HG03175 (cell line): Measurements from ENCODE around the gene ROBO3.

Experiments used
- ATAC-seq: cut with Tn5 transposase; IDR thresholded peaks from one replicate; pipeline ENCODE4 v1.9.1; 2021; ENCODE audit warnings: mild to moderate bottlenecking, moderate library complexity; ENCODE audit not compliant: unreplicated experiment

ROBO3 gene

DNA sequence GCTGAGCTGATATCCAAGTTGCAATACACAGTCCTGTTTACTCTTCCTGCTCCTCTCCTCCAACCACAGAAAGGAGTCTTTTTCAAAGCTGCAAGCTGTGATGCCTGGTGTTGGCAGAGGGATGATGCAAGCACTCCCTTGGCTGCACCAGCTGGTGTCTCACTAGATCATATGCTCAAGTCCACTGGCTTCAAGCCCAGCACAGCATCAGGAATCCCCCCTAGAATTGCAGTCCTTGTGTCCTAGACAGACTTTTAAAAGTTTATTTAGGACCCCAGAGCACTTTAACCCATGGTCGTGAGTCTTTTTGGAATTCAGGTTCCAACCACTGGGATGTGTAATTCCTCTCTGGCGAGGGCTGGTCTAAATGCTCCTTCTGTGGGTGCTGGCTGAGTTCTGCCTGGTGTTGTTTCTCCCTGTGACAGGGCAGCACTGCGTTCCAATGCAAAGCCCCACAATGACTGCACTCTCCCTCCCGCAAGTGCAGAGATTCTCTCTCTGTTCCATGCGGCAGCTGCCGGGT, 51.9 kb downstream of the ROBO3 start:
- ATAC-seq, result no peak

DNA sequence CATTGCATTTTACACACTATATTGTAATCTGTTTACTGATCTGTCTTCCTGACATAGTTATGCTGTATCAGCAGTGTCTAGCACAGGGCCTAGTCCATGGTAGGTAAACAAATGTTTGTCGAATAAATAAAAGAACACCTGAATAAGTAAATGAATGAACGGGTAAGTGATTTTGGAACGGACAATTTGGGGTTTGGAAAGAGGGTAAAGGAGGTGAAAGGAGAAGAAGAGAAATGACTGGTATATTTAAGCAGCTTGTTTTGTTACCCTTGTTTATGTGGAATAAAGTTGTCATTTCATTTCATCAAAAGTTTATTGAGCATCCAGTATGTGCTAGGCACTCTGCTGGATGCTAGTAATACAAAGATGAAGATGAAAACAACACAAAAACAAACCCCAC, 53.7 kb downstream of the ROBO3 start, which contains the start of gene HEPN1:
TSS of gene HEPN1 (plus strand) at position 301 of the 400 bp plus-strand sequence.
- no peak for ATAC-seq

DNA sequence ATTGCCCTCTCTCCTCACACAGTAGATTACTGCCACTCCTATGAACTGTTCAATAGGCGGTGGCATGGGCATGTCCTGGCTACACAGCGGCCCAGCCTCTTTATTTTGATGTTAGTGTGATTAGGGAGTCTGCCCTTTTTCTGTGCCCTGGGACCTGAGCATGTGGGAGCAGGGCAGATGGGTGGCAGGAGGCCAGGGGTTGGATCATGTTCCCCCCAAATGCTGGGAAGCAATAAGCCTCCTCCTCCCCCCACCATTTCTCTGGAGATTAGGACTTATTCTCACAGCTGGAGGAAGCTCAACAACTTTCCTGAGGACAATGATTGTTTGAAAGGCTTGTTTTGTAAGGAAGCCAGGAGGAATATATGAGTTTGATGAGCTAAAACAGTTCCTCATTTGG, 54.7 kb downstream of the ROBO3 start:
- no peak for ATAC-seq

DNA sequence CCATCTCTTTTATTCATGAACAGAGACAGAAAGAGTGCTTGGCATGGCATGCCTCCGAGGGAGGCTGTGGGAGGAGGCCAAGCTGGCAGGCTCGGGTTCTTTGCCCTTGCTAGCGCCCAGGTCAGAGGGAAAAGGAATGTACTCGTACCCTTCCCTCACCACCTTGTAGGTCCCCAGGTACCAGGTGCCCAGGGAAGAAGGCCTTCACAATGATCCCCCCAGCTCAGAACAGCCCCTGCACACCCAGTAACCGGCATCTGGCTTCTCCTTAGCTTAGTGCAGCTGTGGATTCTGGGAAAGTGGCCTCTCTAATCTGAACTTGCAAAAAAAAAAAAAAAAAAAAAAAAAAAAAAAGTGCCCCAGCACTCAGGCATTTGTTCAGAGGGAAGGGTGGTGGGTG, 55.1 kb downstream of the ROBO3 start:
- no peak for ATAC-seq

DNA sequence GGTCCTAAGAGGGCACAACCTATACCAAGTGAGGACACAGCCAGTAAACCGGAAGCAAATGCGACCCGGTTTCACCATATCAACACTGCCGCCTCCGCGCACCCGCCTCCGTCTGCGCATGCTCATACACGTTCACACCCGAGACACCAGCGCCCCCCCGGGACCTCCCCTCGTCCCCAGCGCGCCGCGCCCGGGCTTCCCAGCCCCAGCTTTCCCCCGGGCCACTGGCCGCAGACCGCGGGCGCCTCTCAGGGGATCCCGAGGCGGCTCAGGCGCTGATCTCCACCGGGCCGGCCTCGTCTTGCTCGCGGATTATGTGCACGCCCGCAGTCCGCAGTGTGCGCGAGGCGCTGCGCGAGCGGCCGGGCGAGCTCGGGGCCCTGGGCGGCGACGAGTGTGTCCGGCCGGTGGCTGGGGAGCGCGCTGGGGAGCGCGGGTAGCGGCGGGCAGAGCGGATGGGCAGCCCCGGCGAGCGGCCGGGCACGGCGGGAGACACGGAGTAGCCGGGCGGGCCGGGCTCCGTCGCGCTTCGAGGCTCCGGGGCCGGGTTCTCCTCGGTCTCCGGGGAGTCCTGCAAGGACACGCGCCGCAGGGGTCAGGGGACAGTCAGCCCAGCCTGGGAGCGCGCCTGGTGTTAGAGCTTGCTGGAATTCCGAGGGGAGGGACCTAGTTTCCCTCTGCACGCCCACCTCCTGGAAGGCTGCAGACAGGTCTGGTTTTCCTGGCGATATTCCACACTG, 55.8 kb downstream of the ROBO3 start:
- ATAC-seq, result peak; percentile 62

DNA sequence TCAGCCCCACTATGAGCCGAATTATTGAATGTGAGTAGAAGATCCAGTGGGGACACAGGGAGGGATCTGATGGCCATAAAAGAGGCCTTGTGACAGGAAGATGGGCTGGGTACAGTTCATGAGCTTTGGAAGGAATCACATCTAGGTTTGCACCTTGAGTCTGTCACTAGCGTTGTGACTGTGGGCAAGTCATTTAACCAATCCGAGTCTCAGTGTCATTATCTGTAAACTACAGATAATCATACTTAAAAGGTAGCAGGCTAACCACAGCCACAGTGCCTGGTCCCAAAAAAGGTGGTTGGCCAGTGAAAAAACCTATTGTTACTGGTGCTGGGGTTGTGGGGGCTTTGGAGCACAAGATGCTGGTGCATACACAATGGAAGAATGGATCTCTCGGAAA, 57.6 kb downstream of the ROBO3 start:
- no peak for ATAC-seq

DNA sequence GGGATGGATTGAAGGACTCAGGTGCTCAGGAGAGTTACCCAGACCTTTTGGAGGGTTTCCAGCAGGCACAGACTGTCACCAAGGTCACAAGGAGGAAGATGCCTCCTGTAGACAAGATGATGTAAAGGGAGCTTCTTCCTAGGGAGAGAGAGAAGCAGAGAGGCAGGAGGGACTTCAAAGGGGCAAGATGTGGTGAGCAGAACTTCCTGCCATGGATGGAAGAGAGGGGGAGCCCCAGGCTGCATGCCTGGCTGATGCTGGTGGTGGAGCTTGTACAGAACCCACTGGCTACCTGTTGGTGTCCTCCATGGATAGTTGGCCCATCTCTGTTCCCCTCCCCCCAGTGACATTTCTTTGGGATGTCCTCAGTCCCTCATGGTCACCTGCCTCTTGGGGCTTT, 58.1 kb downstream of the ROBO3 start:
- ATAC-seq, result no peak

DNA sequence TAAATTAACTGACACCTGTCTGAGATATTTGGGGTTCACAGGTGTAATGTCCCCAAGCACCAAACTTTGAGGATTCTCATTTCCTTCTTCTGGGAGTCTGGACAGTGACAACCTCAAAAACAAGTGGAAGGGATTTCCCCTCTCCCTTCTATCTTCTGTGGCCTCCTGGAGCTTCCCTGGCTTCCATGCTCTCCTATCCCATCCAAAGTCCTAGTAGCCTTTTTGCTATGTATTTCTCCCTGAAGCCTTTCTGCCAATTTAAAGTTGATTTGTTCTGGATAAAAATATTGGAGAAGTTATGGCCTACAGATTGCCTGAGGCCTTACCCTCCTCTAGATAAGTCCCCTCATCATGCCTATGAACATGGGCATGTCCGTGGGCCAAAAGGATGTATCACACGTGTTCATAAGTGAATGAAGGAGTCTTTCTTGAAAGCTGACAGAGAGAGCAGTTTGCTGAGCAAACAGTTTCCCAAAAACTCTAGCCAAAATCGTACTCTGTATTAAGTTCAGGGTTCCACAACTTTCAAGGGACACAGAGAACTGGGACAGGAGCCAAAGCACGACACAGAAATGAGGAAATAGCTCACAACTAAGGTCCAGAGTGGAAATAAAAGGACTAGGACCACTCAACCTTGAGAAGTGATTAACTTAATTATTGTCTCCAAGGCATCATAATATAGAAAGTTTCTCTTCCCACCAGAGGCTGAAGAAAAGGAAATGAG, 63.9 kb downstream of the ROBO3 start:
- no peak for ATAC-seq

DNA sequence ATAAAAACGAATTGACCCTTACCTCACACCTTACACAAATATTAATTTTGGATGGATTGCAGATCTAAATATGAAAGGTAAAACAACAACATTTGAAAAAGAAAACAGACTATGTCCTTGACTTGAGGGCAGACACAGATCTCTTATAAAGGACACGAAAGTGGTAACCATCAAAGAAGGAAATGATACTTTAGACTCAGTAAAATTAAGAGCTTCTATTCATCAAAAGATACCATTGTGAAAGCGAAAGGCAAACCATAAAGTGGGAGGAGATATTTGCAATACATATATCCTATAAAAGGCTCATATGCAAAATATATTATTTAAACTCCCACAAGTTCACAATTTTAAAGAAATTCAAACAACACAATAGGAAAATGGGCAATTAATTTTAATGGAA, 65.6 kb downstream of the ROBO3 start:
- peak; percentile 92 for ATAC-seq
